HepG2 (cell line): ENCODE data around the gene ATRNL1. TPM values are rescaled to one million over a fixed set of nuclear protein-coding genes. Genes with fewer than 3 reads are reported as not detected.

ENCODE experiments used
- ATAC-seq: fragments of 200-7000 bp; cut with Tn5 transposase; 3 replicates; pipeline ENCODE4 v1.9.1; 2020; ENCODE audit warnings: mild to moderate bottlenecking, moderate library complexity
- BruUV-seq: library from RNA; stranded (reverse); fragments of 400-500 nt; replicated peaks from 2 replicates; lab custom pipeline; 2021; lab: Mats Ljungman, UMichigan
- CTCF ChIA-PET: fragments of 300-600 bp; formaldehyde crosslinking; extraction: SDS; loops from one replicate; lab custom pipeline; 2021; ENCODE audit warnings: low total read pairs, inconsistent platforms, low intra/inter-chr PET ratio; lab: Yijun Ruan, JAX
- POLR2A ChIA-PET: fragments of 350-600 bp; sonication (Branson Sonifier 250); formaldehyde crosslinking; loops from one replicate; lab custom pipeline; 2020; ENCODE audit warnings: antibody characterized with exemption, inconsistent platforms; lab: Yijun Ruan, JAX
- DNase-seq: peaks from one replicate; pipeline ENCODE4 v3.0.0-alpha.2; 2015; ENCODE audit warnings: low spot score
- FAIRE-seq: peaks from 3 replicates; lab custom pipeline; 2011; peaks lifted over from hg19 to GRCh38; lab: Jason Lieb, UNC
- H2AFZ ChIP-seq: one replicate; pipeline ENCODE4 v1.6.1; 2011; ENCODE audit warnings: low read length, inconsistent platforms
- H3K27ac ChIP-seq: fragments of 300-600 bp; 3 replicates; pipeline ENCODE4 v1.8.0; 2011; ENCODE audit warnings: mixed run types, mild to moderate bottlenecking, mixed read lengths, low read length, inconsistent platforms; ENCODE audit not compliant: insufficient read depth; ENCODE audit errors: extremely low read length
- H3K27me3 ChIP-seq, 2 experiments: fragments of 200-600 bp in 1 of 2; 2 replicates in 1 of 2; 3 replicates in 1 of 2; pipeline versions ENCODE4 v1.6.0 to v1.8.0; 2011; ENCODE audit warnings: low read length in 2 of 2, mild to moderate bottlenecking in 2 of 2, moderate library complexity in 2 of 2, inconsistent platforms in 1 of 2; ENCODE audit not compliant: insufficient read depth in 2 of 2, control insufficient read depth in 1 of 2
- H3K36me3 ChIP-seq, 2 experiments: fragments of 200-600 bp in 1 of 2; replicated peaks in 1 of 2; 2 replicates in 1 of 2; 3 replicates in 1 of 2; pipeline versions ENCODE4 v1.5.1 to v1.8.0; 2011; ENCODE audit warnings: low read length in 2 of 2, inconsistent platforms in 1 of 2; ENCODE audit not compliant: insufficient read depth in 2 of 2, control insufficient read depth in 1 of 2
- H3K4me1 ChIP-seq: 2 replicates; pipeline ENCODE4 v1.5.1; 2012; ENCODE audit warnings: low read length, inconsistent platforms; ENCODE audit not compliant: insufficient read depth
- H3K4me2 ChIP-seq: 2 replicates; pipeline ENCODE4 v1.6.0; 2011; ENCODE audit warnings: low read depth, low read length, inconsistent platforms
- H3K4me3 ChIP-seq, 3 experiments: fragments of 200-600 bp in 1 of 3; sonication (generic), shearing (Covaris generic) in 1 of 3; replicated peaks in 1 of 3; 2 replicates each; pipeline ENCODE4 v1.5.1; 2011 to 2016; ENCODE audit warnings: low read length in 3 of 3, inconsistent platforms in 2 of 3, low read depth in 2 of 3, mild to moderate bottlenecking in 2 of 3, control low read depth in 1 of 3, mixed read lengths in 1 of 3; ENCODE audit not compliant: insufficient read depth in 1 of 3
- H3K79me2 ChIP-seq: one replicate; pipeline ENCODE4 v1.6.1; 2011; ENCODE audit warnings: low read length, inconsistent platforms; ENCODE audit not compliant: insufficient read depth
- H3K9ac ChIP-seq: 2 replicates; pipeline ENCODE4 v1.6.0; 2011; ENCODE audit warnings: mild to moderate bottlenecking, low read depth, low read length, inconsistent platforms; ENCODE audit not compliant: insufficient read depth
- H3K9me3 ChIP-seq: 2 replicates; pipeline ENCODE4 v1.5.1; 2012; ENCODE audit warnings: mild to moderate bottlenecking, low read length
- H4K20me1 ChIP-seq: 2 replicates; pipeline ENCODE4 v1.6.0; 2011; ENCODE audit warnings: inconsistent platforms, mild to moderate bottlenecking, low read length, moderate library complexity; ENCODE audit not compliant: insufficient read depth
- ATAD3A ChIP-seq: sonication (generic); formaldehyde crosslinking; IDR thresholded peaks from 2 replicates; pipeline ENCODE4 v1.4.0; 2020; ENCODE audit warnings: missing genetic modification reagents
- CEBPB ChIP-seq: IDR thresholded peaks from 2 replicates; pipeline ENCODE4 v1.6.1; 2011; ENCODE audit warnings: low read depth, low read length, improper control_type of control experiment, borderline replicate concordance
- CTCF ChIP-seq: sonication (generic); formaldehyde crosslinking; IDR thresholded peaks from 2 replicates; pipeline ENCODE4 v1.5.0; 2020; ENCODE audit warnings: mild to moderate bottlenecking, missing genetic modification reagents, moderate library complexity
- GATAD1 ChIP-seq: IDR thresholded peaks from 2 replicates; pipeline ENCODE4 v1.6.1; 2016; ENCODE audit warnings: missing genetic modification reagents, missing compliant biosample characterization
- GPBP1L1 ChIP-seq: sonication (generic); formaldehyde crosslinking; IDR thresholded peaks from 2 replicates; pipeline ENCODE4 v1.5.0; 2020; ENCODE audit warnings: mild to moderate bottlenecking, missing genetic modification reagents
- KMT2B ChIP-seq: IDR thresholded peaks from 2 replicates; pipeline ENCODE4 v1.6.1; 2016; ENCODE audit warnings: missing genetic modification reagents, missing compliant biosample characterization
- MAFF ChIP-seq: IDR thresholded peaks from 2 replicates; pipeline ENCODE4 v1.6.1; 2011; ENCODE audit warnings: low read depth, low read length, improper control_type of control experiment
- NPAS2 ChIP-seq: sonication (generic); formaldehyde crosslinking; IDR thresholded peaks from 2 replicates; pipeline ENCODE4 v1.8.0; 2022; ENCODE audit warnings: mild to moderate bottlenecking, missing genetic modification reagents, borderline replicate concordance
- PAXIP1 ChIP-seq: sonication (generic); formaldehyde crosslinking; conservative IDR thresholded peaks from 2 replicates; pipeline ENCODE4 v1.4.0; 2020; ENCODE audit warnings: mild to moderate bottlenecking, missing genetic modification reagents, moderate library complexity
- PHF5A ChIP-seq: IDR thresholded peaks from one replicate; pipeline ENCODE4 v1.6.1; 2018; ENCODE audit warnings: low read depth, missing genetic modification reagents; ENCODE audit not compliant: unreplicated experiment
- STAG1 ChIP-seq: sonication (generic); formaldehyde crosslinking; IDR thresholded peaks from 2 replicates; pipeline ENCODE4 v1.4.0; 2020; ENCODE audit warnings: missing genetic modification reagents
- THRA ChIP-seq: sonication (generic); formaldehyde crosslinking; IDR thresholded peaks from 2 replicates; pipeline ENCODE4 v1.4.0; 2020; ENCODE audit warnings: missing genetic modification reagents, borderline replicate concordance
- ZC3H13 ChIP-seq: sonication (generic); formaldehyde crosslinking; IDR thresholded peaks from 2 replicates; pipeline ENCODE4 v1.8.1; 2023; ENCODE audit warnings: mild to moderate bottlenecking, missing genetic modification reagents, moderate library complexity
- ZNF460 ChIP-seq: sonication (generic); formaldehyde crosslinking; IDR thresholded peaks from 2 replicates; pipeline ENCODE4 v1.5.1; 2020; ENCODE audit warnings: missing genetic modification reagents, mild to moderate bottlenecking, borderline replicate concordance
- ZSCAN20 ChIP-seq: sonication (generic); formaldehyde crosslinking; IDR thresholded peaks from 2 replicates; pipeline ENCODE4 v1.4.0; 2020; ENCODE audit warnings: missing genetic modification reagents, mild to moderate bottlenecking, borderline replicate concordance
- WGBS: methylation state at CpG from one replicate; pipeline ENCODE4 v1.1.6; 2017; ENCODE audit warnings: low lambda C conversion rate; 5-methylcytosine and 5-hydroxymethylcytosine counted together
- in situ Hi-C: cut with HindIII; loops from 2 replicates; pipeline ENCODE4 v1.10.0; 2017; ENCODE audit warnings: low pct_unique_long_range_greater_than_20kb; ENCODE audit not compliant: extremely low pct_ligation_motif_present
- intact Hi-C: fragments of 100-400 bp; cut with micrococcal nuclease; formaldehyde crosslinking; loops from one replicate; pipeline ENCODE4 v1.10.0; 2022; ENCODE audit not compliant: unreplicated experiment
- polyA plus RNA-seq, 8 experiments: library from polyadenylated mRNA; depleted of rRNA in 3 of 8; stranded (reverse) in 7 of 8; unstranded in 1 of 8; fragments of >200 nt; fragmentation: Illumina TruSeq in 4 of 8; extraction: Trizol in 4 of 8; gene quantifications; 2 replicates each; pipeline versions ENCODE4 v1.2.1 to v1.2.3, GENCODE V29; 2011 to 2016; ENCODE audit warnings: low read depth in 4 of 8, missing spikeins in 1 of 8, mixed read lengths in 1 of 8; ENCODE audit not compliant: insufficient read depth in 1 of 8
- total RNA-seq, 5 experiments: library from RNA; depleted of rRNA; stranded (reverse); fragments of >200 nt; fragmentation: Illumina TruSeq; extraction: Trizol; gene quantifications; 2 replicates each; pipeline ENCODE4 v1.2.3, GENCODE V29; 2016; ENCODE audit warnings: low read depth in 1 of 5

ATRNL1 gene
- total and polyA plus RNA-seq, 2 of the 13 experiments (the other 11 are each of a cell fraction or from before 2014, with no cell fraction given), result 0.04 TPM; not detected in 1

GRCh38 chr10:115432188-115432819 is 339.1 kb downstream of the ATRNL1 start:
- H3K9ac ChIP-seq, result no peak overlapping the region
- DNase-seq (peak; percentile 31), ATAC-seq (peak; percentile 60; the same call in 1 of the 3 replicates), FAIRE-seq (no peak)
- in situ Hi-C loops (no loop called here), intact Hi-C loops (loop anchor here (1.0 to 2.0 kb wide), 2 partner anchors 141 to 854 kb away; no protein-coding TSS in a partner anchor)
- no peak overlapping the region for H3K4me2 ChIP-seq
- WGBS, result under 1% methylated on average over 4 of the region's 4 CpGs
- ChIA-PET POLR2A (no interaction called here), CTCF (interaction anchor here (1.0 to 1.1 kb wide), 2 partner anchors 141 to 855 kb away, joined by 3 to 4 read pairs; no protein-coding TSS in a partner anchor)
- H3K9me3 ChIP-seq, result no peaks in the 10 kb centered on the region
- no peaks in the 10 kb centered on the region for H3K4me1 ChIP-seq
- H2AFZ ChIP-seq, result no peak overlapping the region
- H4K20me1 ChIP-seq, result no peaks in the 10 kb centered on the region
- no peaks in the 10 kb centered on the region for H3K79me2 ChIP-seq
- H3K36me3 ChIP-seq, result no peaks in the 10 kb centered on the region
- H3K27ac ChIP-seq, result no peak overlapping the region
- H3K4me3 ChIP-seq, result no peak overlapping the region
- no TSS peak for BruUV-seq
- H3K27me3 ChIP-seq, result no peaks in the 10 kb centered on the region
- no peak for TF ChIP-seq CEBPB
- TF ChIP-seq ZSCAN20, result no peak
- TF ChIP-seq STAG1 (CRISPR knock-in tag), result peak; percentile 63
- TF ChIP-seq ZNF460, result no peak
- no peak for TF ChIP-seq NPAS2 (CRISPR knock-in tag)
- TF ChIP-seq KMT2B, result no peak
- no peak for TF ChIP-seq THRA (CRISPR knock-in tag)
- no peak for TF ChIP-seq ZC3H13 (CRISPR knock-in tag)
- TF ChIP-seq MAFF, result peak; percentile 32; the same call in 1 of the 2 replicates
- no peak for TF ChIP-seq GATAD1
- TF ChIP-seq PAXIP1 (CRISPR knock-in tag), result no peak
- no peak for TF ChIP-seq PHF5A (CRISPR knock-in tag)
- TF ChIP-seq CTCF (CRISPR knock-in tag), result peak; percentile 57
- no peak for TF ChIP-seq ATAD3A
- no peak for TF ChIP-seq GPBP1L1 (CRISPR knock-in tag)
